Measurements from ENCODE around the gene PIGA.
"Not testable (repeated sequence)": the region's sequence is repeated elsewhere in the genome, so short reads cannot be mapped to it uniquely, and the experiment has no call there.

PIGA gene

DNA sequence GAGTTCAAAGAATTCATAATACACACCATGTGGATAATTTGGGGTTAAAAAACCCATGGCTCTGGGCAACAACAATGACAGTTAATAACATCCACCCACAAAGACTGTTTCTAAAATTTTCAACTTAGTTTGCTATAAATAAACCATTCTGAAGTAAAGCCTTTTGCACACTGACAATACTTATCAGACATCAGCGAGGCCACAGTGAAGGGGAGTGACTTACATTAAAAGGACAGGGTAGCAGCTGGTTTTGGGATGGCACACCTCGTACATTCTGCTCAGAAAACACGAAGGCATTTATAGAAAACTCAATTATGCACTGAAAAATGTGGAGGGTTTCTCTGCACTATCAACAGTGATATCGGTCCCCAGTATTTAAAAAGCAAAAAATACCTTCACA lies 15.0 kb downstream of the PIGA start:
- no peak for DNase-seq

DNA sequence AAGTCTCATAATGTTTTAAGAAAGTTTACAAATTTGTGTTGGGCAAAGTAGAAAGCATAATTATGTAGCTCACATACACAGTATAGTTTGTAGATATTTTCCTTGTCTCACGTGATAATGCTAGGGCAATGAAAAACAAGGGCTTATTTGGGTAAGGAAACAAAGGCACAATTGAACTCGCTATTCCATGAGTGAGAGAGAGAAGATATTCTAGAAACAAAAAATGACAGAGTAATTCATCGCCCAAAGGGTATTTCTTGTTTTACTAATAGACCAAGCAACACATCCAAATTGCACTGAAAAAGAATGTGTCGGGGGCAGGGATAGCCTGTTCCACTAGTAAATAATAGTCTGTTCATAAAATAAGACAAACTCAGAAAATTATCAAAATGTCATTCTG lies 16.2 kb downstream of the PIGA start:
- no peak for DNase-seq

DNA sequence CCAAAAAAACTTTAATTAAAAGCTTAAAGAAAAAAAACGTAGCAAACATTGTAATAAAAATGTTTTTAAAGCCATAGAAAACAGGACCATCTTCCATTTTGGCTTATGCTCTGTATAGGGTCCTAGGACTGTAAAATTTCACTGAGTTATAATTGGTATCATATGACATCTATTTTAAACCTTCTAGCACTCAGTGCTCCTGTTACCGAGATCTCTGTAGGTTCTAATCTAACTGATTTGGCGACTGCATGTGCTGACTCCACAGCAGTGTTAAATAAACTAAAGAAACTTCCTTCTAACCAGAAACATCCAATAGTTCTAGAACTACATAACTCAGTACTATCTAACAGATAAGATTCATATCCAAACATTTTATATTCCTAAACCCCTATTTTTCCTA lies 19.8 kb downstream of the PIGA start, which contains the start of gene ASB11:
ASB11 (minus strand) TSS at position 132 of the 400 bp plus-strand sequence; CDS start at position 97, 35 bp downstream.
- DNase-seq, result no peak

DNA sequence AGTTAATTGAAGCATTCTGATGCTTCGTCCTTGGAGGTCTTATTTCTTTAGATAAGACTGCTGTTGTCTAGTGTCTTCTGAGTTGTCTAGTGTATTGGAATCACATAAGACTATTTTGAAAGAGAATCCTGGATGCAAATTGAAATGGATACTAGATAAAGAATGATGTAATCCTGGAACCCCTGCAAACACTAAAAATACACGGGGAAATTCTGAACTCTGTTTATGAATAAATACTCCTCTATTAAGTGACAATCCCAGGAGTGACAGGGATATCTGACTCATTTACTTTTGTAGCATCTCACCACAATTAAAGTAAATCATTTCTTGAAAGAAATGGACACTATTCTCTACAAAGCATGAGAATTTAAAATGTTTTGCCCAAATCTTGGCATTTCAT lies 20.9 kb downstream of the PIGA start:
- DNase-seq, result no peak

DNA sequence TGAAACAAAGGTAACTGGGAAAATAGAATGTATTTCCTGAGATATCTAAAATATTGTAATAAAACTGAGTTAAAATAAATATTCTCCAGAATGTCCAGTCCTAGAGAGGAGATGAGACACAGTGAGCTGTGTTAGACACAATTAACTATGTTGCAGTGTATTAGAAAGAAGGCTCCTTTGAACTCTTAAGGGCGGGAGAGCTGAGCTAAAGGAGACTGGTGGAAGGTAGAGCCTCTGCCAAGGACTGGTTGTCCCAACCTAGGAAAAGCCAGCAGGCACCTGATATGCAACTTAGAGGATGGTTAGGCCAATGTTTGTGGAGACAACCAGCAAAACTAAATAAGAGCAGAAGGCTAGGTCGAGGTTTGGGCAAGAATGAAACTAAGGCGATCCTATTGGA lies 24.2 kb downstream of the PIGA start:
- DNase-seq, result no peak

DNA sequence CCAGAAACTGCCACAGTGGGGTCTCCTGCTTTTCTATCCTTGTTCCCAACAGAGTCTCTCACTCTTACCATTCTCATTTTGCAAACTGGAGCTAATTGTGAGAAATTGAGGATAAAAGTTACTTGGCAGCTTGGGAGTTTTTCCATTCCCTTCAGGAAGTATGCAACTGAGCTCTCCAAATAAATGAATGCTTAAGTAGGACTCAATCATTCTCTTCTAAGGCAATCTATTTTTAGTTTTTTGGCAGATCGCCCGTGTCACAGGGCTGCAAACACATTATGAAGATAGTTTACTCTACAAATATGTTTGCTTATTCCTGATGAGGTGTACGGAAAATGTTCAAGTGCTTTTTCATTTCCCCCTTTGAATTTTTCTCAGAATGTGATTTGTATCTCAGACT lies 25.2 kb downstream of the PIGA start:
- DNase-seq, result no peak

DNA sequence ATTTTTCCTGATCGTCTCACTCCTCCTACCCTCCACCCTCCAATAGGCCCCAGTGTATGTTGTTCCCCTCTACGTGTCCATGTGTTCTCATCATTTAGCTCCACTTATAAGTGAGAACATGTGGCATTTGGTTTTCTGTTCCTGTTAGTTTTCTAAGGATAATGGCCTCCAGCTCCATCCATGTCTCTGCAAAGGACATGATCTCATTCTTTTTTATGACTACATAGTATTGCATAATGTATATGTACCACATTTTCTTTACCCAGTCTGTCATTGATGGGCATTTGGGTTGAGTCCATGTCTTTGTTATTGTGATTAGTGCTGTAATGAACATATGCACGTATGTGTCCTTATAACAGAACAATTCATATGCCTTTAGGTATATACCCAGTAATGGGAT lies 29.4 kb downstream of the PIGA start:
- DNase-seq, result not testable (repeated sequence)

DNA sequence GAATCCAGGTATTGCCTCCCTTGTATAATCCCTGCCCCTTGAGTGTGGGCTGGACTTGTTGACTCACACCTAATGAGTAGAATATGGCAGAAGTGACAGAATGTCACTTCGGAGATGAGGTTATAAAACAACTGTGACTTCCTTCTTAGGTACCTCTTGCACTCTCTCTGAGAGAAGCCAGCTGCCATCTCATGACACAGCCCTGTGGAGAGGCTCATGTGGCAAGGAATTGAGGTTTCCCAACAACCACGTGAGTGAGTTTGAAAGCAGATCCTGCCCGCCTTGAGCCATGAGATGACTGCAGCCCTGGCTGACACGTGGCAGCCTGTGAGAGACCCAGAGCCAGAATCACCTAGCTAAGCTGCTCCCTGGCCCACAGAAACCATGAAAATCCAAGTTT lies 33.4 kb downstream of the PIGA start:
- peak in 1 of 5 experiments; percentile 78 for DNase-seq

DNA sequence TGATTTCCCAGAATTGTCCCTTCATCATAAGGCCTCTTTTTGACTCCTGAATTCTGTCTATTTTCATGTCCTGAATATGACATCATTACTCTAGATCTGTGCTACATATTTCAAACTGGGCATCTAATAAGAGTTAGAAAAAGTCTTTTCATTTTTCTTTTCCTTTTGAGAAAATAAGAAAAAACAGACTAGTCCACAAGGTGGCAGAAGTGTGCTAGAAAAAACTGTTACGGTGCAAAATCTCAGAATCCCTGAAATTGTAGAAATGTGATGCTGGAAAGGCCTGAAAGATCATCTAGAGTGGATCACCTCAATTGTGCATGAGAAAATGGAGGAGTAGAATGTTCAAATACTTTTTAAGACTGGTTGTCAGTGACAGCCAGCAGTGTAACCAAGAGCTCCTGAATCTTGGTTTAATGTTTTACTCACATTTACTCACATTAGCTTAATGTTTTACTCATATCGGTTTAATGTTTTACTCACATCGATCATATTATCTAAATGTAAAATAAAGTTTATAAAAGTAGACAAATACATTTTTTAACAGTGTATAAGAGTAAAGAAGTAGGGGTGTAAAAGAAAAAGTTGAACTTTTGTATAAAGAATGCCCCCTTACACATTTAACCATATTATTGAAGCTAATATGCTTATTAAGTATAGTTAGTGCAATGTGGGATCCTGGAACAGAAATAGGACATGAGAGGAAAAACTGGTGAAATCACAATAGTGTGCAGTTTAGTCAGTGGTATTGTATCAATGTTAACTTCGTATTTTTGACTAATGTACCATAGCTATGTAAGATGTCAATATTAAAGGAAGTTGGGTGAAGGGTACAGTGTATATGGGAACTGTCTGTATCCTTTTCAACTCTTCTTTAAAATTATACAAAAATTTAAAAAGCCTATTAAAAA lies 35.1 kb downstream of the PIGA start:
- DNase-seq, result peak in 1 of 5 experiments; percentile 9

DNA sequence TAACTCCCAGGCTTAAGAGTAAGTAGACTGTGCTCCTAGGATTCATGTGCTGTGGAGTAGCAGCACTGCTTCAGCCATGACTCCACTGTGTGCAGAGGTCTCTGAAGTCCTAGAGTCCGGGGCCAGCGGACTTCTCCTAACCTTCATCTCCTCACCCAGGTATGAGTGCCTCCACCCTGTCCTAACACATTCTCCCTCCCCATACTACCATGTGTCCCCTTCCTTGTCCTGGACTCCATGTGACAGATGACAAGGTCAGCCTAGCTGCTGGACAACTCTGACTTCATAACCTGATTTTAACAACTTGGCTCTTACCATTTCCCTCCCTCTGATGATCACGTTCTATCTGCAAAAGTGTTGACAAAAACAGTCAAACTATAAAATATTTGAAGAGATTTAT lies 36.5 kb downstream of the PIGA start:
- DNase-seq, result no peak

DNA sequence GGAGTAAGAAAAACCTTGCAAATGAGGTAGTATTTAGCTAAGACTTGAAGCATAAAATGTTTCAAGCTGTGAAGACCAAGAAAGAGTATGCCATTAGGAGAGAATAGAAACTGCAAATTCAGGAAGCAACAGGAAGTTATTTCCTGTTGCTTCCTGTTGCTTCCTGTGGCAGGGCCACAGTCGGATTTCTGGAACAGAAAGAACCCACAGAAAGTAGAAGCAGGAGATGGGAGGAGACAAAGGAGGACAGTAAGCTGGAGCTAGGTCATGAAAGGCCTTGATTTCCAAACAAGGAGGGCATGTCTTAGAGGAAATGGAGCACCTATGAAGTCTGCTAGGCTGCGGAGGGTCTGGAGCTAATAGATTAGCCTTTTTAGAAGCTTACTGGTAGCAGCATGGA lies 37.1 kb downstream of the PIGA start:
- DNase-seq, result no peak

DNA sequence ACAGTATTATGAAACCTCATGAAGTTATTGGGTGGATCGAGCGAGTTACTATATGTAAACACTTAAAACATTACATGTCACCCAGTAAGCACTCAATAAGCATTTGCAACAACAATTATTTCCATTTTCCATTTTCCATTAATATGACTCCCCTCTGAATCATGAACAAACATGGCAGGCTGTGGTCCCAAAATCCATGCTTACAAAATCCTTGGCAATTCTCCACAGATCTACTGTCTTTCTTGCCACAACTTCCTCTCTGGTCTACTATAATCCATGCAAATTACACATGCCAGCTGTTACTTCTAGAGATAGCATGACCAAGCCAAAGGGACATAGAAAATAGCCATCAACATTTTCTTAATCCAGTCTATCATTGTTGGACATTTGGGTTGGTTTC lies 41.9 kb downstream of the PIGA start:
- no peak for DNase-seq

DNA sequence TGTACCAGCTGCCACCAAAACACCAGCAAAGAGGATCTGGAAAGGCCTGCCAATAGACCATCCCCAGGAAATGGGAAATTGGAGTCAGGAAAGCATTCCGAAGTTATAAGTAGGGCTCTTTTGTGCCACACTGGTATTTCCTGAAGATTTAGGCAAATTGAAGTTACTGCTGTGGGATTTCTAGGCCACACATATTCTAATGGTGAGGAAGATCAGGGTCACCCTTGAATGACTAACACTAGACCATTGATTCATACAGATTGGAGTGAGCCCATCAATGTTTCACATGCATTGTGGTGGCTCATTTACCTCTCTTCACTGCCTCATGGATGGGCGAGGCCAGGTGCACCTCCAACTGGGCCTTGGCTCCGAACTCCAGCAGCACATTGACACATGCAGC lies 42.5 kb downstream of the PIGA start:
- no peak for DNase-seq

DNA sequence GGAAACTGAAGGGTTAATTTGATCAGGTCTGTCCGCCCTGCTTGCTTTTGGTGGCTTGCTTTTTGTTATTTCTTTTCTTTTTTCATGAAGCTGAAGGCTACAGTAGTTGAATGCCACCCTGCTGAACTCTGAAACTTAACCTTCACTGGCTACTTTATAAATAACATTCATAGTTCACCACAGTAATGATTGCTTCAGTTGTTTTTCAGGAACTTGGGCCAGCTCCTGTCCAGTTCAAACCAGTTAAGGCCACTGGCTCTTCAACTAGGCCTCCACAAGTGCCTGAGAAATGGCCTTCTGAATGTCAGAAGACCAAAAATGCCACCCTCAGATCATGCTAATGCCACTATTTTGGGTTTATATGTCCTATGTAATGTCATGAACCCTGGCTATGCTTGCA lies 57.7 kb downstream of the PIGA start:
- DNase-seq, result no peak

DNA sequence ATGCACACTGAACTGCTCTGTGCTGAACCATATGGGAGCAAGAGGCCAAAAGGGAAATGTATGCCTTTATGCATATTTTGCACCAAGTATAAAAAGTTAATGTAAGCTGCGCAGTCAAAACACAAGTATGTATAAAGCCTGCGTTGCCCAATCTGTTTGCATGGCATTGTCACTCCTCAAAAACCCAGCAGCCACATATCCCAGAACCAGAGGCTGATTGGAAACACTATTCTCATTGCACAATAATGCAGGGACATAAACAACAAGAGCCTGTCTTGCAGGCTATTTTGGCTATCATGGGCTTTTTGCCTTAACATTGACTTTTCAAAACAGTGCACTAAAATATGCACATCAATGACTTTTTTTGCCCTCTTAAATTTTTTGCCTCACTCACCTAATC lies 60.4 kb downstream of the PIGA start:
- DNase-seq, result no peak

DNA sequence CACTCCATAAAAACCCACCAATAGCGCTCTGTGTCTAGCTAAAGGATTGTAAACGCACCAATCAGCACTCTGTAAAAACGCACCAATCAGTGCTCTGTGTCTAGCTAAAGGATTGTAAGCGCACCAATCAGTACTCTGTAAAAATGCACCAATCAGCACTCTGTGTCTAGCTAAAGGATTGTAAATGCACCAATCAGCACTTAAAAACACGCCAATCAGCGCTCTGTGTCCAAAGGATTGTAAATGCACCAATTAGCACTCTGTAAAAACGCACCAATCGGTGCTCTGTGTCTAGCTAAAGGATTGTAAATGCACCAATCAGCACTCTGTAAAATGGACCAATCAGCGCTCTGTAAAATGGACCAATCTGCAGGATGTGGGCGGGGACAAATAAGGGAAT lies 62.0 kb downstream of the PIGA start:
- DNase-seq, result not testable (repeated sequence)

DNA sequence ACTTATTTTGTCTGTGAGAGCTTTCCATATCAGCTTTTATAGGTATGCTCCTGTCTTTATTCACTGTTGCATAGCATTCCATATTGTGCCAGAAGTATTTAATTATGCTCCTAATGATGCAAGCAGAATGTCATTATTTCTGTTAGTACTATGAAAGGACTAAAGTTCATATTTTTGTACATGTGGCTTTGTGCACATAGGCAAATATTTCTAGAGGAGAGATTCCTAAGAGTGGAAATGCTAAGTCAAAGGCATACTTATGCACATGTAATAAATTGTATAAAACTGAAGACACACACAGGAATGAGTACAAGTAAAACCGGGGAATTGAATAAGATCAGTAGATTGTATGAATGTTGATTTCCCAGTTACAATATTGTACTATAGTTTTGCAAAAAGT lies 63.6 kb downstream of the PIGA start:
- DNase-seq, result no peak

DNA sequence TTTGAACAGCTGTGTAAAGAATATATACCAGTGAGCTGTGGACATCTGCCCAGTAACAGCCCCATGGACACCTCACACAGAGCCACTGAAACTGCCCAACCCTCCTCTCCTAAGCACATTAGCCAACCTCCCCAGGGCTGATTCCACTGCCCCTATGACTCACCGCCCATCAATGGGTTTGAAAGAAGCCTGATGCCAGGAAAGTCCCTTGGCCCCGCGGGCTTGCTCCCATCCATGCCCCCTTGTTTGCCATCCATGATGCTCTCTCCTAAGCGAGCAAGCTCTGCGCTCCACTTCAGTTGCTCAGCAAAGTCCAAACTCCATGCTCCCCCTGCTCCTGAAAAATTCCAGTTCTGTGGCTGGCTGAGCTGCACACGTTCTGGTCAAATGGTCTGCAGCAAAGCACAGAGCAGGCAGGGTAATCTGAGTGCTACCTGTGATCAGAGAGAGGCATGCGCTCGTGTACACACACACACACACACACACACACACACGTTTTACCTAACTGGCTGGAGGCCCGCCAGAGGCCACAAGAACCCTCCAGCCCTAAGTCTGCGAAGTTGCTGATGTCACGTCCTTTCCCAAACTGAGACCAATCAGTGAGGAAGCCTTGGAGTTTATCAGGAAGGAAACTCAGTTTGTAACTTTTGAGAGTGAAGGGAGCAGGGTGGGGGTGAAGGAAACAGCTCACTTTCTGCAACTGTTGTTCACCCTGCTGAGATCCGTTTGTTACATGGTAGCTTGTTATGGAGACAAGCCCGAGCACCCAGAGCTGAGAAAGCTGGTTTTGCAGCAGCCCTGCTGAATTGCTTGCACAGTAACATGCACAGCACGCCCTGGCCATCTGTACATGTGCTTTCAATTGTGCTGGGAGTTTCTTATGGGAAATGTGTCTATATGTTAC lies 65.5 kb downstream of the PIGA start, which contains the start of gene ASB9:
ASB9 (minus strand) TSS at position 466 of the 904 bp plus-strand sequence; CDS start at position 257, 209 bp downstream.
- DNase-seq, result peak in 3 of 5 experiments; percentile 0 to 52 (median 26)

Data from T-helper 2 cell (primary cell).